NCI-H146 (cell line): ENCODE data around the gene PFAS.
A peak's percentile ranks its signal among the peaks of the same experiment; 100 is the strongest.
"Not testable (repeated sequence)": the region's sequence is repeated elsewhere in the genome, so short reads cannot be mapped to it uniquely, and the experiment has no call there.

Experiments
- DNase-seq: peaks from one replicate; lab custom pipeline; 2025; lab: John Stamatoyannopoulos, UW

Gene PFAS

GRCh38 chr17:8248751-8249607, at the start of gene PFAS:
Gene PFAS (plus strand): TSS chr17:8249289. CDS start chr17:8253938, 4,649 bp downstream.
- peak; percentile 94 for DNase-seq

- DNase-seq, result no peak
Observed at GRCh38 chr17:8204761-8205555, 44.1 kb upstream of the PFAS start.

- no peak for DNase-seq
Observed at GRCh38 chr17:8206536-8206935, 42.6 kb upstream of the PFAS start.

GRCh38 chr17:8209907-8210760, 39.0 kb upstream of the PFAS start, which contains the start of gene AURKB:
Gene AURKB (minus strand): TSS chr17:8210575. CDS start chr17:8210224, 351 bp downstream.
- peak; percentile 97 for DNase-seq

- DNase-seq, result no peak
Observed at GRCh38 chr17:8210761-8211458, 38.2 kb upstream of the PFAS start.

- no peak for DNase-seq
Observed at GRCh38 chr17:8212312-8213180, 36.5 kb upstream of the PFAS start.

GRCh38 chr17:8214000-8214399, 35.1 kb upstream of the PFAS start:
- not testable (repeated sequence) for DNase-seq

GRCh38 chr17:8220783-8221662, 28.1 kb upstream of the PFAS start:
- peak; percentile 92 for DNase-seq

GRCh38 chr17:8221663-8222379, 27.3 kb upstream of the PFAS start:
- peak; percentile 85 for DNase-seq

- DNase-seq, result no peak
Observed at GRCh38 chr17:8222380-8222629, 26.8 kb upstream of the PFAS start.

- peak; percentile 91 for DNase-seq
Observed at GRCh38 chr17:8222630-8223355, 26.3 kb upstream of the PFAS start.

GRCh38 chr17:8223356-8224126, 25.5 kb upstream of the PFAS start:
- peak; percentile 76 for DNase-seq

- DNase-seq, result no peak
Observed at GRCh38 chr17:8224891-8225812, 23.9 kb upstream of the PFAS start.

GRCh38 chr17:8225813-8226535, 23.1 kb upstream of the PFAS start:
- peak; percentile 23 for DNase-seq

- no peak for DNase-seq
Observed at GRCh38 chr17:8226536-8227237, 22.4 kb upstream of the PFAS start.
